GM23338 (cell line): Measurements from ENCODE around the gene PNPLA5. TPM values are rescaled to one million over a fixed set of nuclear protein-coding genes. Genes with fewer than 3 reads are reported as not detected.
A peak's percentile ranks its signal among the peaks of the same experiment; 100 is the strongest.

ENCODE experiments used
- ATAC-seq: fragments of 200-7000 bp; cut with Tn5 transposase; 3 replicates; pipeline ENCODE4 v1.9.1; 2020
- DNase-seq: peaks from one replicate; pipeline ENCODE4 v3.0.0-alpha.2; 2015; ENCODE audit warnings: low spot score
- H2AFZ ChIP-seq: fragments of 200-600 bp; sonication (generic); 2 replicates; pipeline ENCODE4 v1.8.0; 2016; ENCODE audit warnings: antibody characterized with exemption, mild to moderate bottlenecking, moderate library complexity
- H3F3A ChIP-seq: fragments of 200-600 bp; sonication (generic); replicated peaks from 2 replicates; pipeline ENCODE4 v1.8.0; 2017; ENCODE audit warnings: antibody characterized with exemption, mixed run types, low read depth
- H3K27ac ChIP-seq: fragments of 200-600 bp; sonication (generic); 2 replicates; pipeline ENCODE4 v1.6.1; 2016; ENCODE audit warnings: low read depth
- H3K27me3 ChIP-seq: fragments of 200-600 bp; sonication (generic); 2 replicates; pipeline ENCODE4 v1.8.0; 2016; ENCODE audit warnings: mild to moderate bottlenecking, mixed run types, moderate library complexity; ENCODE audit not compliant: insufficient read depth
- H3K36me3 ChIP-seq: fragments of 200-600 bp; sonication (generic); 2 replicates; pipeline ENCODE4 v1.8.0; 2016; ENCODE audit warnings: mild to moderate bottlenecking; ENCODE audit not compliant: insufficient read depth
- H3K4me1 ChIP-seq: fragments of 200-600 bp; sonication (generic); 2 replicates; pipeline ENCODE4 v1.8.0; 2016; ENCODE audit warnings: mild to moderate bottlenecking, moderate library complexity; ENCODE audit not compliant: insufficient read depth
- H3K4me2 ChIP-seq: fragments of 200-600 bp; sonication (generic); 2 replicates; pipeline ENCODE4 v1.7.1; 2017; ENCODE audit warnings: mixed run types
- H3K4me3 ChIP-seq: fragments of 200-600 bp; sonication (generic); 2 replicates; pipeline ENCODE4 v1.6.1; 2016; ENCODE audit warnings: mixed run types
- H3K79me2 ChIP-seq: fragments of 200-600 bp; sonication (generic); replicated peaks from 2 replicates; pipeline ENCODE4 v1.8.0; 2017; ENCODE audit warnings: mild to moderate bottlenecking; ENCODE audit not compliant: insufficient read depth
- H3K9me2 ChIP-seq: fragments of 200-600 bp; sonication (generic); 2 replicates; pipeline ENCODE4 v1.8.0; 2017; ENCODE audit not compliant: insufficient read depth
- H4K20me1 ChIP-seq: fragments of 200-600 bp; sonication (generic); replicated peaks from 2 replicates; pipeline ENCODE4 v1.8.0; 2017; ENCODE audit warnings: mild to moderate bottlenecking; ENCODE audit not compliant: insufficient read depth
- H3K27ac Mint-ChIP-seq: 2 replicates; pipeline ENCODE4 v1.8.0; 2020; ENCODE audit warnings: inconsistent platforms, mild to moderate bottlenecking, moderate library complexity, mixed read lengths
- H3K27me3 Mint-ChIP-seq: 3 replicates; pipeline ENCODE4 v1.8.0; 2022; ENCODE audit warnings: low read depth, mild to moderate bottlenecking, moderate library complexity, mixed read lengths, inconsistent platforms; ENCODE audit not compliant: insufficient read depth, poor library complexity
- H3K36me3 Mint-ChIP-seq: 3 replicates; pipeline ENCODE4 v1.8.0; 2021; ENCODE audit warnings: low read depth, mild to moderate bottlenecking, inconsistent platforms, moderate library complexity, mixed read lengths
- H3K4me1 Mint-ChIP-seq: 3 replicates; pipeline ENCODE4 v1.8.0; 2020; ENCODE audit warnings: mild to moderate bottlenecking, inconsistent platforms, mixed read lengths
- H3K4me3 Mint-ChIP-seq: 3 replicates; pipeline ENCODE4 v1.8.0; 2021; ENCODE audit warnings: moderate library complexity, mild to moderate bottlenecking, inconsistent platforms, mixed read lengths
- H3K9me3 Mint-ChIP-seq: 3 replicates; pipeline ENCODE4 v1.8.0; 2020; ENCODE audit warnings: moderate library complexity, mild to moderate bottlenecking, inconsistent platforms, mixed read lengths
- CREB1 ChIP-seq: fragments of 250-450 bp; sonication (Bioruptor Pico); IDR thresholded peaks from 2 replicates; pipeline ENCODE4 v1.5.0; 2020; ENCODE audit warnings: low read depth, mild to moderate bottlenecking, moderate library complexity
- EZH2 ChIP-seq: fragments of 200-600 bp; sonication (generic); IDR thresholded peaks from one replicate; pipeline ENCODE4 v1.8.0; 2017; ENCODE audit warnings: antibody characterized with exemption, mild to moderate bottlenecking, low read depth; ENCODE audit not compliant: unreplicated experiment
- NANOG ChIP-seq: IDR thresholded peaks from 2 replicates; pipeline ENCODE4 v1.6.1; 2016; ENCODE audit warnings: antibody characterized with exemption, borderline replicate concordance
- POLR2AphosphoS5 ChIP-seq: IDR thresholded peaks from 2 replicates; pipeline ENCODE4 v1.6.1; 2016; ENCODE audit warnings: antibody characterized with exemption, low read depth
- polyA plus RNA-seq: library from polyadenylated mRNA; unstranded; fragments of >200 nt; fragmentation: Nextera tagmentation; extraction: Ambion mirVana; gene quantifications from 2 replicates; pipeline ENCODE4 v1.2.1, GENCODE V29; 2016
- total RNA-seq: library from RNA; depleted of rRNA; stranded (reverse); fragments of >200 nt; shearing (Covaris generic); gene quantifications from 2 replicates; pipeline ENCODE4 v1.2.3, GENCODE V29; 2014
- TF ChIP-seq, protein P1 (sequence below): IDR thresholded peaks from 2 replicates; pipeline ENCODE4 v1.6.1; 2016; ENCODE audit warnings: antibody characterized with exemption
- TF ChIP-seq, protein P2 (sequence below): IDR thresholded peaks from one replicate; pipeline ENCODE4 v1.6.1; 2018; ENCODE audit warnings: antibody characterized with exemption; ENCODE audit not compliant: unreplicated experiment

The PNPLA5 gene
- total and polyA plus RNA-seq, 2 experiments from 2014 or later, result 2.3 to 6.8 TPM

DNA sequence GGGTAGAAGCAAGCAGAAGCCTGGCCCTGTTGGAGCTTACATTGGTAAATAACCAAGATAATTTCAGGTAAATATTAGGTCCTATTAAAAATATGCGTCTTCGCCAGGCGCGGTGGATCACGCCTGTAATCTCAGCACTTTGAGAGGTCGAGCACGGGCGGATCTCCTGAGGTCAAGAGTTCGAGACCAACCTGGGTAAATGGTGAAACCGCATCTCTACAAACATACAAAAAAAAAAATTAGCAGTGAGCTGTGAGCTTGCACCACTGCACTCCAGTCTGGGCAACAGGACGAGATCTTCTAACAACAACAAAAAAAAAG lies 29.0 kb downstream of the PNPLA5 start:
- peak overlapping the region; percentile 69 for H3K4me2 ChIP-seq
- no peaks in the 10 kb centered on the region for H3K9me2 ChIP-seq
- peaks cover 16% of the 10 kb centered on the region; the same call in 1 of the 2 replicates for H3F3A ChIP-seq
- TF ChIP-seq, protein P1, sequence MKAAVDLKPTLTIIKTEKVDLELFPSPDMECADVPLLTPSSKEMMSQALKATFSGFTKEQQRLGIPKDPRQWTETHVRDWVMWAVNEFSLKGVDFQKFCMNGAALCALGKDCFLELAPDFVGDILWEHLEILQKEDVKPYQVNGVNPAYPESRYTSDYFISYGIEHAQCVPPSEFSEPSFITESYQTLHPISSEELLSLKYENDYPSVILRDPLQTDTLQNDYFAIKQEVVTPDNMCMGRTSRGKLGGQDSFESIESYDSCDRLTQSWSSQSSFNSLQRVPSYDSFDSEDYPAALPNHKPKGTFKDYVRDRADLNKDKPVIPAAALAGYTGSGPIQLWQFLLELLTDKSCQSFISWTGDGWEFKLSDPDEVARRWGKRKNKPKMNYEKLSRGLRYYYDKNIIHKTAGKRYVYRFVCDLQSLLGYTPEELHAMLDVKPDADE, result no peak
- TF ChIP-seq NANOG, result no peak
- TF ChIP-seq, protein P2, sequence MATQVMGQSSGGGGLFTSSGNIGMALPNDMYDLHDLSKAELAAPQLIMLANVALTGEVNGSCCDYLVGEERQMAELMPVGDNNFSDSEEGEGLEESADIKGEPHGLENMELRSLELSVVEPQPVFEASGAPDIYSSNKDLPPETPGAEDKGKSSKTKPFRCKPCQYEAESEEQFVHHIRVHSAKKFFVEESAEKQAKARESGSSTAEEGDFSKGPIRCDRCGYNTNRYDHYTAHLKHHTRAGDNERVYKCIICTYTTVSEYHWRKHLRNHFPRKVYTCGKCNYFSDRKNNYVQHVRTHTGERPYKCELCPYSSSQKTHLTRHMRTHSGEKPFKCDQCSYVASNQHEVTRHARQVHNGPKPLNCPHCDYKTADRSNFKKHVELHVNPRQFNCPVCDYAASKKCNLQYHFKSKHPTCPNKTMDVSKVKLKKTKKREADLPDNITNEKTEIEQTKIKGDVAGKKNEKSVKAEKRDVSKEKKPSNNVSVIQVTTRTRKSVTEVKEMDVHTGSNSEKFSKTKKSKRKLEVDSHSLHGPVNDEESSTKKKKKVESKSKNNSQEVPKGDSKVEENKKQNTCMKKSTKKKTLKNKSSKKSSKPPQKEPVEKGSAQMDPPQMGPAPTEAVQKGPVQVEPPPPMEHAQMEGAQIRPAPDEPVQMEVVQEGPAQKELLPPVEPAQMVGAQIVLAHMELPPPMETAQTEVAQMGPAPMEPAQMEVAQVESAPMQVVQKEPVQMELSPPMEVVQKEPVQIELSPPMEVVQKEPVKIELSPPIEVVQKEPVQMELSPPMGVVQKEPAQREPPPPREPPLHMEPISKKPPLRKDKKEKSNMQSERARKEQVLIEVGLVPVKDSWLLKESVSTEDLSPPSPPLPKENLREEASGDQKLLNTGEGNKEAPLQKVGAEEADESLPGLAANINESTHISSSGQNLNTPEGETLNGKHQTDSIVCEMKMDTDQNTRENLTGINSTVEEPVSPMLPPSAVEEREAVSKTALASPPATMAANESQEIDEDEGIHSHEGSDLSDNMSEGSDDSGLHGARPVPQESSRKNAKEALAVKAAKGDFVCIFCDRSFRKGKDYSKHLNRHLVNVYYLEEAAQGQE, result no peak
- no peak for TF ChIP-seq CREB1 (CRISPR knock-in tag)
- Mint-ChIP-seq H3K4me3 (peak overlapping the region; percentile 76), H3K27ac (no peak overlapping the region), H3K4me1 (peaks cover 30% of the 10 kb centered on the region), H3K27me3 (peaks cover 27% of the 10 kb centered on the region), H3K36me3 (peaks cover 10% of the 10 kb centered on the region; the same call in 2 of the 3 replicates), H3K9me3 (no peaks in the 10 kb centered on the region; the same call in 2 of the 3 replicates)
- peak overlapping the region; percentile 97; the same call in 1 of the 2 replicates for H2AFZ ChIP-seq
- H4K20me1 ChIP-seq, result no peaks in the 10 kb centered on the region
- peaks cover 25% of the 10 kb centered on the region for H3K4me1 ChIP-seq
- 0 out of 2 replicates have a peak, but pooled peaks cover 2% of the 10 kb centered on the region for H3K27me3 ChIP-seq
- peaks cover 38% of the 10 kb centered on the region for H3K79me2 ChIP-seq
- peak overlapping the region; percentile 52 for H3K4me3 ChIP-seq
- no peak for DNase-seq
- no peak for ATAC-seq
- no peak overlapping the region for H3K27ac ChIP-seq
- H3K36me3 ChIP-seq, result no peaks in the 10 kb centered on the region

DNA sequence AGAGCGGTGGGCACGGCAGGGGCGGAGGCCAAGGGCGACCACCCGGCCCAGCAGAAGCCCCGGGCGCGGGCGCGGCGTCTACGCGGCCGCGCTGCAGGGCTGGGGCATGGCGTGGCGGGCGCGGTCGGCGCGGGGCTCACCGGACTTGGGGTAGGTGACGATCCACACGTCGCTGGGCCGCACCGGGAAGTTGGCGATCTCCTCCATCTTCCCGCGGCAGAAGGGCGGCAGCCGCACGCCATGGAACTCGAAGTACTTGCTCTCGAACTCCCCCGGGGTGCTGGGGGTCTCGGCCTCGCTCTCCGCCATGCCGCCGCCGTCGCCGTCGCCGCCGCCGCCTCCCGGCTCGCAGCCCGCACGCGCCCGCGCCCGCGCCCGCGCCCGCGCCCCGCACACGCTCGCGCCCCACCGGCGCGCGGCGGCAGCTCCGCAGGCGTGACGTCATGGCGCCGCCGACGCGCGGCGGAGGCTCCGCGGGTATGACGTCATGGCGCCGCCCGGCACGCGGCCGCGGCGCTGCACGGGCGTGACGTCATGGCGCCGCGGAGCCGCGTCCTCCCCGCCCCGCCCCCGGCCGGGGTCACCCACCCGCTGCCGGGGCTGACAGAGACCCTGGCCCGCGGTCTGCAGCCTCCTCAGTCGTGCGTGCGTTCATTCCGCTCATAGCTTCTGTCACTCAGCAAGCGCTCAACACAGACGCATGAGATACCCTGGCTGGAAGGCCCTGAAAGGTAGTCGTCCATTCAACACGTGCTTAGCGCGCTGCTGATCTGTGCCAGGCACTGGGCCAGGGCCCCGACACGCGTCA lies 29.5 kb downstream of the PNPLA5 start, which contains the start of gene SULT4A1:
SULT4A1 (minus strand) TSS at position 440 of the 808 bp plus-strand sequence; CDS start at position 309, 131 bp downstream.
- DNase-seq, result peak; percentile 78
- H3K9me2 ChIP-seq, result no peaks in the 10 kb centered on the region

More for the DNA sequence above, 29.5 kb downstream of the PNPLA5 start, which contains the start of gene SULT4A1:
- peaks cover 25% of the 10 kb centered on the region for H3K4me1 Mint-ChIP-seq
- TF ChIP-seq POLR2AphosphoS5 (0 out of 2 replicates have a peak, but pooled peaks have one; percentile 35), CREB1 (CRISPR knock-in tag) (peak; percentile 98), EZH2 (no peak)
- TF ChIP-seq, protein P2, result no peak
- peaks cover 27% of the 10 kb centered on the region for H3K27me3 Mint-ChIP-seq
- peaks cover 13% of the 10 kb centered on the region for H3K36me3 Mint-ChIP-seq
- H3K27ac ChIP-seq, result no peak within 1 kb of the TSS
- H3K36me3 ChIP-seq, result no peaks in the 10 kb centered on the region
- H3K4me1 ChIP-seq, result peaks cover 21% of the 10 kb centered on the region
- ATAC-seq, result peak; percentile 56
- H4K20me1 ChIP-seq, result no peaks in the 10 kb centered on the region
- peak within 1 kb of the TSS; percentile 97; the same call in 1 of the 2 replicates for H2AFZ ChIP-seq
- peaks cover 3% of the 10 kb centered on the region for H3K9me3 Mint-ChIP-seq
- peak within 1 kb of the TSS; percentile 81 for H3K4me2 ChIP-seq
- H3K4me3 Mint-ChIP-seq, result peak within 1 kb of the TSS; percentile 79
- H3F3A ChIP-seq, result peaks cover 16% of the 10 kb centered on the region; the same call in 1 of the 2 replicates
- no peak within 1 kb of the TSS for H3K27ac Mint-ChIP-seq
- 0 out of 2 replicates have a peak, but pooled peaks cover 2% of the 10 kb centered on the region for H3K27me3 ChIP-seq
- peak within 1 kb of the TSS; percentile 55 for H3K4me3 ChIP-seq
- peaks cover 43% of the 10 kb centered on the region for H3K79me2 ChIP-seq
